Measurements from ENCODE around the gene BTBD10.
"Not testable (repeated sequence)": the region's sequence is repeated elsewhere in the genome, so short reads cannot be mapped to it uniquely, and the experiment has no call there.

GRCh38 chr11:13398335-13398734, 64.7 kb downstream of the BTBD10 start:
- TF ChIP-seq CTCF (IDR thresholded peaks at IDR 0.05); POLR2AphosphoS5 (IDR thresholded peaks at IDR 0.05; ENCODE audit: low read depth, low read length); SIN3A (IDR thresholded peaks at IDR 0.05; ENCODE audit: borderline replicate concordance, insufficient read depth, low read depth, low read length); REST (IDR thresholded peaks at IDR 0.05; ENCODE audit: insufficient read depth in 1 of 2, low read depth in 2 of 2, low read length in 1 of 2); TCF7L2 (IDR thresholded peaks at IDR 0.05; ENCODE audit: low read depth, low read length): not testable (repeated sequence)

Data from Panc1 (cell line).